Left ventricle myocardium inferior (tissue), 1 donor: ENCODE results near the gene RNF11. TPM values are rescaled to one million over a fixed set of nuclear protein-coding genes. Genes with fewer than 3 reads are reported as not detected.

Experiments used
- DNase-seq: peaks from one replicate; pipeline ENCODE4 v3.0.0-alpha.2; 2020
- H3K27ac ChIP-seq: fragments of 200-600 bp; replicated peaks from 2 replicates; pipeline ENCODE4 v1.8.0; 2021
- H3K27me3 ChIP-seq: fragments of 200-600 bp; 2 replicates; pipeline ENCODE4 v1.8.0; 2021; ENCODE audit warnings: low read depth
- H3K36me3 ChIP-seq: fragments of 200-600 bp; 2 replicates; pipeline ENCODE4 v1.8.0; 2021
- H3K4me1 ChIP-seq: fragments of 200-600 bp; 2 replicates; pipeline ENCODE4 v1.8.0; 2021
- H3K4me3 ChIP-seq: fragments of 200-600 bp; 2 replicates; pipeline ENCODE4 v1.8.0; 2021; ENCODE audit warnings: mild to moderate bottlenecking, moderate library complexity
- H3K9me3 ChIP-seq: fragments of 200-600 bp; replicated peaks from 2 replicates; pipeline ENCODE4 v1.8.0; 2021
- intact Hi-C: fragments of 100-400 bp; cut with micrococcal nuclease; formaldehyde crosslinking; loops from one replicate; pipeline ENCODE4 v1.11.0; 2022
- long read RNA-seq: library from polyadenylated mRNA; unstranded; transcript quantifications from one replicate; pipeline ENCODE4 v2.0.0, GENCODE V29; 2021
- total RNA-seq: library from RNA; stranded (reverse); fragmentation: NEBNext Ultra II Directional; extraction: Animal tissue kit (Norgen Biotek cat#: 25700); gene quantifications from one replicate; pipeline ENCODE4 v1.2.1, GENCODE V29; 2021
- TF ChIP-seq, protein P1 (sequence below): fragments of 200-600 bp; IDR thresholded peaks from 2 replicates; pipeline ENCODE4 v1.8.0; 2021; ENCODE audit warnings: antibody characterized with exemption, mild to moderate bottlenecking, borderline replicate concordance
- donor health status: DM: no; HTN: yes; CAD: no; lungs with severe emphysema.

The RNF11 gene, protein sequence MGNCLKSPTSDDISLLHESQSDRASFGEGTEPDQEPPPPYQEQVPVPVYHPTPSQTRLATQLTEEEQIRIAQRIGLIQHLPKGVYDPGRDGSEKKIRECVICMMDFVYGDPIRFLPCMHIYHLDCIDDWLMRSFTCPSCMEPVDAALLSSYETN
- total RNA-seq = 116 TPM
- long read RNA-seq, transcript RNF11-201 (3 exons, 3,084 nt) = major isoform, 401 of 422 reads
- long read RNA-seq, partial matches to known transcripts = 12 of 422 reads
- long read RNA-seq, other reads (novel, unspliced or antisense) = 9 of 422 reads

DNA sequence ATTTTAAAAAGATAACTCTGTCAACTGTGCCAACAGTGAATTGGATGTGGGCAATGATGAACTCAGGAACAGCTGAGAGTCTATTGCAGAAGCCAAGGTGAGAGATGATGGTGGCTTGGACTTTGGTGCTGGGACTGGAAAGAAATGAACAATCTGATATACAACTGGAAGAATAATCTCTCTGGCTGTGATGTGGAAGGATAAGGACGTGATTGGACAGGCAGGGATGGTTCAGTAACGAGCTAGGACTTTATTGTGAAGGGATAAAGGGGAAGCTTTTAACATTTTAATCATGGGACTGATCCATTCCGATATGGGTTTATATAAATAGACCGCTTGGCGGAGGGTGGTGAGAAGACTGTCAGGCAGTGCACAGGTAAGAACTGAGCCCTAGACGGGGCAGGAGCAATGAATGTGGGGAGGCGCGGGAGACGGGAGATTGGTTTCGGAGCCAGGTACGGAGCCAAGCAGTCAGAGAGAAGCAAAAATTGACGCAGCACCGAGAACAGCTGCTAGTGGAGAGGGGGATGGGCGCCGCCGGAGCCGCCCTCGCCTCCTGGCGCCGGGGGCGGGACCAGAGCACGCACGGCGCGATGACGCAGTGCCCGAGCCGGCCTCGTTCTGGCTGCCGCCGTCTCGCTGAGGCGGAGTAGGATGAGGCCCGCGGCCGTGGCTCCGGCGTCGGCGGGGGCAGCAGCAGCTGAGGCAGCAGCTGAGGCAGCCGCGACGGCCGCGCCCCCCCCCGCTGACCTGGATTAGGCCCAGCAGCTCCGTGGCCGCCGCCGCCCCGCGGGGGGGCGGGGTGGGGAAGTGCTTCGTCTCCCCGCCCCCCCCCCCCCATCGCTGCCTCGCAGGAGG is at the start of gene RNF11:
Gene RNF11, plus strand, starts transcription at position 601 of the 858 bp plus-strand sequence. CDS start 484 bp downstream, outside the sequence.
- peak within 1 kb of the TSS; percentile 98 for H3K4me3 ChIP-seq
- peak within 1 kb of the TSS; percentile 95 for H3K27ac ChIP-seq
- H3K27me3 ChIP-seq = no peaks in the 10 kb centered on the region
- H3K36me3 ChIP-seq = no peaks in the 10 kb centered on the region
- DNase-seq = peak; percentile 93
- TF ChIP-seq, protein P1, sequence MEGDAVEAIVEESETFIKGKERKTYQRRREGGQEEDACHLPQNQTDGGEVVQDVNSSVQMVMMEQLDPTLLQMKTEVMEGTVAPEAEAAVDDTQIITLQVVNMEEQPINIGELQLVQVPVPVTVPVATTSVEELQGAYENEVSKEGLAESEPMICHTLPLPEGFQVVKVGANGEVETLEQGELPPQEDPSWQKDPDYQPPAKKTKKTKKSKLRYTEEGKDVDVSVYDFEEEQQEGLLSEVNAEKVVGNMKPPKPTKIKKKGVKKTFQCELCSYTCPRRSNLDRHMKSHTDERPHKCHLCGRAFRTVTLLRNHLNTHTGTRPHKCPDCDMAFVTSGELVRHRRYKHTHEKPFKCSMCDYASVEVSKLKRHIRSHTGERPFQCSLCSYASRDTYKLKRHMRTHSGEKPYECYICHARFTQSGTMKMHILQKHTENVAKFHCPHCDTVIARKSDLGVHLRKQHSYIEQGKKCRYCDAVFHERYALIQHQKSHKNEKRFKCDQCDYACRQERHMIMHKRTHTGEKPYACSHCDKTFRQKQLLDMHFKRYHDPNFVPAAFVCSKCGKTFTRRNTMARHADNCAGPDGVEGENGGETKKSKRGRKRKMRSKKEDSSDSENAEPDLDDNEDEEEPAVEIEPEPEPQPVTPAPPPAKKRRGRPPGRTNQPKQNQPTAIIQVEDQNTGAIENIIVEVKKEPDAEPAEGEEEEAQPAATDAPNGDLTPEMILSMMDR = peak; percentile 8
- intact Hi-C loops = no loop called here
- peaks cover 60% of the 10 kb centered on the region for H3K4me1 ChIP-seq
- no peaks in the 10 kb centered on the region for H3K9me3 ChIP-seq

DNA sequence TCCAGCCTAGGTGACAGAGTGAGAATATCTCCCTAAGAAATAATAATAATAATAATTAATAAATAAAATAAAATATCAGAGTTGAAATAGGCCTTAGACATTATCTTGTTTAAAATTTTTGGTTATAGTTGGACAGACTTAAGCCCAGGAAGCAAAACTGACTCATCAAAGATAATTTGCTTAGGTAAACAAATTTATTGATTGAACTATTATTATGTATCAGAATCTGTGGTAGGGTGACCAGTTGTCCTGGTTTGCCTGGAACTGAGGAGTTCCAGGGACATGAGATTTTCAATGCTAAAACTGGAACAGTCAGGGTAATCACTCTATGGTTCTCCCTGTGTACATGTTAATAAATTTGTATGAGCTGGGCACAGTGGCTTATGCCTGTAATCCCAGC is 47.8 kb upstream of the RNF11 start:
- no peak for DNase-seq
- Histone ChIP-seq H3K27ac (no peak overlapping the region), H3K27me3 (peaks cover 10% of the 10 kb centered on the region), H3K36me3 (no peaks in the 10 kb centered on the region), H3K4me3 (no peak overlapping the region), H3K9me3 (no peaks in the 10 kb centered on the region), H3K4me1 (no peaks in the 10 kb centered on the region)
- TF ChIP-seq, protein P1 = no peak
- intact Hi-C loops = loop anchor here (10.0 kb wide), 1 partner anchor 413 kb away; no protein-coding TSS in a partner anchor

DNA sequence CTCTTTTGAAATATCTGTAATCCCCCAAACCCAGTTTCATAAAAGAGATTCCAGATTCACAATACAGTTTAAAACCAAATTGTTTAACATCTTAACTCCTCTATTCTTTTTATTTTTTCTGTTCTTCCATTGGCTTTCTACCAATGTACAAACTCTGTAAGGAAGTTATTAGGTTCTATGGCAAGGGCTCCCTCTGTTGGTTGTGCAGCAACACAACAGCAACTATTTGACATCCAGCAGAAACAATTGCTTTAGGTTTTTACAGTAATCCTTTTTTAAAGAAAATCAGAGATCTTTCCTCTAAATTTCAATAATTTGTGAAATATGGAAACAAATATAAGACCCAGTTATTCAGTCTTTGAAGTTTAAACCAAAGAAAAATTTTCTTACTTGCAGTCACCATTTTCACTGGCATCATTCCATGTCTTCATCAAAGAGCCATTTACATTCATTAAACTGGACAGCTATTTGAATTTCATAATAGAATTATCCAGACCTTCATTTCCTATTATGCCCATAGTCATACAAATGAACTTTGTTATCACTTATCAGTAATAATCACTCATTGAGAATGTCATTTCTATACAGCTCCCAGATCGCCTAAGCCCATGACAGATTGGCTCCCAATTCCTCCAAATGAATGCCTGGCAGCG is 46.5 kb upstream of the RNF11 start:
- Histone ChIP-seq H3K27me3 (no peaks in the 10 kb centered on the region), H3K36me3 (no peaks in the 10 kb centered on the region), H3K4me3 (no peak overlapping the region), H3K9me3 (no peaks in the 10 kb centered on the region), H3K4me1 (no peaks in the 10 kb centered on the region), H3K27ac (no peak overlapping the region)
- intact Hi-C loops = loop anchor here (10.0 kb wide), 1 partner anchor 415 kb away; no protein-coding TSS in a partner anchor
- TF ChIP-seq, protein P1 = peak; percentile 90
- DNase-seq = no peak

DNA sequence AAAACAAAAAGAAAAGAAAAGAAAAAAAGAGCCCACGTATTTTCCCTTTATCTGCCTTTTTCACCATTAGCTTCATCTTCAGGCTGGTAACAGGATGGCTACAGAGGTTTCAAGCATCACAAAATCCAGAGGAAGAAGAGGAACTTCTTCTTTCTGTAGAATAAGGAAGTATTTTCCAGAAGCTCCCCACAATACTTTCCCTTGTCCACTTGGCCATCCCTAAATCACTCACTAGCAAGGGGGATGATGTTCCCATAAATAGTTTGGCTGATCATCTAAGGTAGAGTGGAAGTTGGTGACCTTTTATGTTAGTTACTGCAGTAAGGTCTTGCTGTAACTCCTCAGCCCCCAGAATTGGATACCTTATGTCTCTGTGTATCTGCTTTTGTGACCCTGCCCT is 45.1 kb upstream of the RNF11 start:
- H3K4me3 ChIP-seq = no peak overlapping the region
- no peak for DNase-seq
- H3K9me3 ChIP-seq = no peaks in the 10 kb centered on the region
- no peaks in the 10 kb centered on the region for H3K36me3 ChIP-seq
- TF ChIP-seq, protein P1 = no peak
- no peaks in the 10 kb centered on the region for H3K27me3 ChIP-seq
- intact Hi-C loops = no loop called here
- H3K4me1 ChIP-seq = no peaks in the 10 kb centered on the region
- no peak overlapping the region for H3K27ac ChIP-seq

DNA sequence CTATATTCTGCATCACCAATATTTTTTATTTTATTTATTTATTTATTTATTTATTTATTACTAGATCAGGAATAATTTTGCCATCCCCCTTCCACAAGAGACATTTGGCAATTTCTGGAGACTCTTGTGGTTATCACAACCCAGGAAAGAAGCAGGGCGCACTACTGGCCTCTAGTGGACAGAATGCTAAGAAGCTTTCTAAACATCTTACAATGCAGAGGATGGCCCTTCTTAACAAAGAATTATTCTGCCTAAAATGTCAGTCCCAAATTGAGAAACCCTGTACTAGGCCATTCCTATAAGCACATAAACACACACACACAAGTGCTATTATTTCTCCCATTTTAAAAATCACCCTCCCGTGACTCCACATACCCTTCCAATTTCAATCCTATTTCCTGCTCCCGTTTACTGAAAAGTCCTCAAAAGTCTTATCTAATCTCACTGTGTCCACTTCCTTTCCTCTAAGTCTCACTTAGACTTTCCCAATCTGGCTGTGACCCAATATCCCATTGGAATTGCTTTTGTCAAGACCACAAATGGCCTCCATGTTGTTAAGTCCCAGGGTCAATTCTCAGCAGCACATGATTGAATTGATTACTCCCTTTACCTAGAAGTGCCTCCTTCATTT is 43.7 kb upstream of the RNF11 start:
- H3K27ac ChIP-seq = no peak overlapping the region
- no peaks in the 10 kb centered on the region for H3K27me3 ChIP-seq
- H3K9me3 ChIP-seq = no peaks in the 10 kb centered on the region
- intact Hi-C loops = no loop called here
- H3K4me3 ChIP-seq = no peak overlapping the region
- no peaks in the 10 kb centered on the region for H3K4me1 ChIP-seq
- DNase-seq = peak; percentile 29
- no peaks in the 10 kb centered on the region for H3K36me3 ChIP-seq
- TF ChIP-seq, protein P1 = peak; percentile 87
